ENCODE data around the gene TMEM108. TPM values are rescaled to one million over a fixed set of nuclear protein-coding genes. Genes with fewer than 3 reads are reported as not detected.

TMEM108 gene
- total and polyA plus RNA-seq, 2 experiments from 2014 or later = 7.4 to 15.3 TPM

DNA sequence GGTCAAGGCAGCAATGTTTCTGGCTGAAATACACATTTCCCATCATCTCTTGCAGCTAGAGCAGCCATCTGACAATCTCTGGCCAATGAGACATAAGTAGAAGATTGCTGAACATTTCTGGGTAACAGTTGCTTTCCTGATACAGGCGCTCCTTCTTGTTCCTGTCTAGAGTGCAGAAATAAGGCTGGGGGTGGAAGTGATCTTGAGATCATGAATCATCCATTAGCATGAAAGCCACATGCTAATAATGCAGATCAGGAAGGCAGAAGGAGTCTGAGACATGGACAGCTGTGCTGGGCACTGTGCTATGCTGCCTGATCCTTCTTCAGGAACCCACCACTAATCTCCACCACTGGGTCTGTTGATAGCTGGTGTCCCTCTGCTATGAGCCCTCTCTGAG lies 14.8 kb upstream of the TMEM108 start (continued):
- TF ChIP-seq, protein P1, sequence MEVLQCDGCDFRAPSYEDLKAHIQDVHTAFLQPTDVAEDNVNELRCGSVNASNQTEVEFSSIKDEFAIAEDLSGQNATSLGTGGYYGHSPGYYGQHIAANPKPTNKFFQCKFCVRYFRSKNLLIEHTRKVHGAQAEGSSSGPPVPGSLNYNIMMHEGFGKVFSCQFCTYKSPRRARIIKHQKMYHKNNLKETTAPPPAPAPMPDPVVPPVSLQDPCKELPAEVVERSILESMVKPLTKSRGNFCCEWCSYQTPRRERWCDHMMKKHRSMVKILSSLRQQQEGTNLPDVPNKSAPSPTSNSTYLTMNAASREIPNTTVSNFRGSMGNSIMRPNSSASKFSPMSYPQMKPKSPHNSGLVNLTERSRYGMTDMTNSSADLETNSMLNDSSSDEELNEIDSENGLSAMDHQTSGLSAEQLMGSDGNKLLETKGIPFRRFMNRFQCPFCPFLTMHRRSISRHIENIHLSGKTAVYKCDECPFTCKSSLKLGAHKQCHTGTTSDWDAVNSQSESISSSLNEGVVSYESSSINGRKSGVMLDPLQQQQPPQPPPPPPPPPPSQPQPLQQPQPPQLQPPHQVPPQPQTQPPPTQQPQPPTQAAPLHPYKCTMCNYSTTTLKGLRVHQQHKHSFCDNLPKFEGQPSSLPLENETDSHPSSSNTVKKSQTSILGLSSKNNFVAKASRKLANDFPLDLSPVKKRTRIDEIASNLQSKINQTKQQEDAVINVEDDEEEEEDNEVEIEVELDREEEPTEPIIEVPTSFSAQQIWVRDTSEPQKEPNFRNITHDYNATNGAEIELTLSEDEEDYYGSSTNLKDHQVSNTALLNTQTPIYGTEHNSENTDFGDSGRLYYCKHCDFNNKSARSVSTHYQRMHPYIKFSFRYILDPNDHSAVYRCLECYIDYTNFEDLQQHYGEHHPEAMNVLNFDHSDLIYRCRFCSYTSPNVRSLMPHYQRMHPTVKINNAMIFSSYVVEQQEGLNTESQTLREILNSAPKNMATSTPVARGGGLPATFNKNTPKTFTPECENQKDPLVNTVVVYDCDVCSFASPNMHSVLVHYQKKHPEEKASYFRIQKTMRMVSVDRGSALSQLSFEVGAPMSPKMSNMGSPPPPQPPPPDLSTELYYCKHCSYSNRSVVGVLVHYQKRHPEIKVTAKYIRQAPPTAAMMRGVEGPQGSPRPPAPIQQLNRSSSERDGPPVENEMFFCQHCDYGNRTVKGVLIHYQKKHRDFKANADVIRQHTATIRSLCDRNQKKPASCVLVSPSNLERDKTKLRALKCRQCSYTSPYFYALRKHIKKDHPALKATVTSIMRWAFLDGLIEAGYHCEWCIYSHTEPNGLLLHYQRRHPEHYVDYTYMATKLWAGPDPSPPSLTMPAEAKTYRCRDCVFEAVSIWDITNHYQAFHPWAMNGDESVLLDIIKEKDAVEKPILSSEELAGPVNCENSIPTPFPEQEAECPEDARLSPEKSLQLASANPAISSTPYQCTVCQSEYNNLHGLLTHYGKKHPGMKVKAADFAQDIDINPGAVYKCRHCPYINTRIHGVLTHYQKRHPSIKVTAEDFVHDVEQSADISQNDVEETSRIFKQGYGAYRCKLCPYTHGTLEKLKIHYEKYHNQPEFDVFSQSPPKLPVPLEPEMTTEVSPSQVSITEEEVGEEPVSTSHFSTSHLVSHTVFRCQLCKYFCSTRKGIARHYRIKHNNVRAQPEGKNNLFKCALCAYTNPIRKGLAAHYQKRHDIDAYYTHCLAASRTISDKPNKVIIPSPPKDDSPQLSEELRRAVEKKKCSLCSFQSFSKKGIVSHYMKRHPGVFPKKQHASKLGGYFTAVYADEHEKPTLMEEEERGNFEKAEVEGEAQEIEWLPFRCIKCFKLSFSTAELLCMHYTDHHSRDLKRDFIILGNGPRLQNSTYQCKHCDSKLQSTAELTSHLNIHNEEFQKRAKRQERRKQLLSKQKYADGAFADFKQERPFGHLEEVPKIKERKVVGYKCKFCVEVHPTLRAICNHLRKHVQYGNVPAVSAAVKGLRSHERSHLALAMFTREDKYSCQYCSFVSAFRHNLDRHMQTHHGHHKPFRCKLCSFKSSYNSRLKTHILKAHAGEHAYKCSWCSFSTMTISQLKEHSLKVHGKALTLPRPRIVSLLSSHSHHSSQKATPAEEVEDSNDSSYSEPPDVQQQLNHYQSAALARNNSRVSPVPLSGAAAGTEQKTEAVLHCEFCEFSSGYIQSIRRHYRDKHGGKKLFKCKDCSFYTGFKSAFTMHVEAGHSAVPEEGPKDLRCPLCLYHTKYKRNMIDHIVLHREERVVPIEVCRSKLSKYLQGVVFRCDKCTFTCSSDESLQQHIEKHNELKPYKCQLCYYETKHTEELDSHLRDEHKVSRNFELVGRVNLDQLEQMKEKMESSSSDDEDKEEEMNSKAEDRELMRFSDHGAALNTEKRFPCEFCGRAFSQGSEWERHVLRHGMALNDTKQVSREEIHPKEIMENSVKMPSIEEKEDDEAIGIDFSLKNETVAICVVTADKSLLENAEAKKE (CRISPR knock-in tag; IDR thresholded peaks at IDR 0.05) = no peak
- TF ChIP-seq EZH2phosphoT487 (IDR thresholded peaks at IDR 0.05; ENCODE audit: unreplicated experiment) = no peak
- TF ChIP-seq EZH2 (IDR thresholded peaks at IDR 0.05; ENCODE audit: low read depth, unreplicated experiment) = no peak
- TF ChIP-seq CTCF (conservative IDR thresholded peaks at IDR 0.05; ENCODE audit: low read depth in 2 of 2) = no peak
- no peak for TF ChIP-seq NANOG (IDR thresholded peaks at IDR 0.05; ENCODE audit: borderline replicate concordance)
- no peak for TF ChIP-seq ZNF331 (CRISPR knock-in tag; IDR thresholded peaks at IDR 0.05; ENCODE audit: low read depth)
- TF ChIP-seq CREB1 (CRISPR knock-in tag; IDR thresholded peaks at IDR 0.05; ENCODE audit: low read depth) = no peak
- TF ChIP-seq POLR2AphosphoS5 (IDR thresholded peaks at IDR 0.05; ENCODE audit: low read depth) = no peak

DNA sequence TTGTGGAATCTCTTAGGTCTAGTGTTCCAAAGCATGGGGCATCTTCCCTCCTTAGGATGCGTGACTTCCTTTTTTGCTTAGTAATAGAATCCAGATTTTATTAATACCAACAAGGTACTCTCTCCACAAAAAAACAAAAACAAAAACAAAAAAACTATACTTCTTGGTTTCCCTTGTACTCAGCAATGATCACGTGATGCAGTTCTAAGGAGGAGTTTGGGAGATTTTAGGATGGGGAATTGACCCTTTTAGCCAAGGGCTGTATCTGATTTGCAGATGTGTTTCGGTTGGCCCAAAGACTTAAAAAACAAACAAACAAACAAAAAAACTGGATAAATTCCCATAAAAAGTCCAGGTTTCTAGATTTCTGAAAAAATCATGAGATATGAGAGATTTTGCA lies 12.6 kb upstream of the TMEM108 start:
- H3K4me1 Mint-ChIP-seq = no peaks in the 10 kb centered on the region
- no peaks in the 10 kb centered on the region for H3K4me1 ChIP-seq (ENCODE audit: insufficient read depth)
- H3K9me3 Mint-ChIP-seq = no peaks in the 10 kb centered on the region
- peaks cover 2% of the 10 kb centered on the region for H3K27me3 Mint-ChIP-seq (ENCODE audit: insufficient read depth, low read depth, poor library complexity)
- no peak overlapping the region for H3K27ac ChIP-seq (ENCODE audit: low read depth)
- ATAC-seq = no peak
- DNase-seq (ENCODE audit: low spot score) = no peak
- no peaks in the 10 kb centered on the region for H3K79me2 ChIP-seq (replicated peaks; ENCODE audit: insufficient read depth)
- H3F3A ChIP-seq (replicated peaks; ENCODE audit: low read depth) = no peaks in the 10 kb centered on the region
- H3K9me2 ChIP-seq (ENCODE audit: insufficient read depth) = no peaks in the 10 kb centered on the region
- H3K4me3 ChIP-seq = no peak overlapping the region
- H3K4me3 Mint-ChIP-seq = no peak overlapping the region
- H3K4me2 ChIP-seq = no peak overlapping the region
- H4K20me1 ChIP-seq (replicated peaks; ENCODE audit: insufficient read depth) = no peaks in the 10 kb centered on the region
- no peaks in the 10 kb centered on the region for H3K36me3 Mint-ChIP-seq (ENCODE audit: low read depth)
- no peaks in the 10 kb centered on the region for H3K36me3 ChIP-seq (ENCODE audit: insufficient read depth)
- no peak overlapping the region; the same call in 1 of the 2 replicates for H2AFZ ChIP-seq
- H3K27me3 ChIP-seq (ENCODE audit: insufficient read depth) = no peaks in the 10 kb centered on the region
- no peak overlapping the region for H3K27ac Mint-ChIP-seq
- TF ChIP-seq NANOG (IDR thresholded peaks at IDR 0.05; ENCODE audit: borderline replicate concordance) (no peak), JUNB (IDR thresholded peaks at IDR 0.05; ENCODE audit: unreplicated experiment) (no peak), POLR2AphosphoS5 (IDR thresholded peaks at IDR 0.05; ENCODE audit: low read depth) (no peak)
- TF ChIP-seq, protein P2, sequence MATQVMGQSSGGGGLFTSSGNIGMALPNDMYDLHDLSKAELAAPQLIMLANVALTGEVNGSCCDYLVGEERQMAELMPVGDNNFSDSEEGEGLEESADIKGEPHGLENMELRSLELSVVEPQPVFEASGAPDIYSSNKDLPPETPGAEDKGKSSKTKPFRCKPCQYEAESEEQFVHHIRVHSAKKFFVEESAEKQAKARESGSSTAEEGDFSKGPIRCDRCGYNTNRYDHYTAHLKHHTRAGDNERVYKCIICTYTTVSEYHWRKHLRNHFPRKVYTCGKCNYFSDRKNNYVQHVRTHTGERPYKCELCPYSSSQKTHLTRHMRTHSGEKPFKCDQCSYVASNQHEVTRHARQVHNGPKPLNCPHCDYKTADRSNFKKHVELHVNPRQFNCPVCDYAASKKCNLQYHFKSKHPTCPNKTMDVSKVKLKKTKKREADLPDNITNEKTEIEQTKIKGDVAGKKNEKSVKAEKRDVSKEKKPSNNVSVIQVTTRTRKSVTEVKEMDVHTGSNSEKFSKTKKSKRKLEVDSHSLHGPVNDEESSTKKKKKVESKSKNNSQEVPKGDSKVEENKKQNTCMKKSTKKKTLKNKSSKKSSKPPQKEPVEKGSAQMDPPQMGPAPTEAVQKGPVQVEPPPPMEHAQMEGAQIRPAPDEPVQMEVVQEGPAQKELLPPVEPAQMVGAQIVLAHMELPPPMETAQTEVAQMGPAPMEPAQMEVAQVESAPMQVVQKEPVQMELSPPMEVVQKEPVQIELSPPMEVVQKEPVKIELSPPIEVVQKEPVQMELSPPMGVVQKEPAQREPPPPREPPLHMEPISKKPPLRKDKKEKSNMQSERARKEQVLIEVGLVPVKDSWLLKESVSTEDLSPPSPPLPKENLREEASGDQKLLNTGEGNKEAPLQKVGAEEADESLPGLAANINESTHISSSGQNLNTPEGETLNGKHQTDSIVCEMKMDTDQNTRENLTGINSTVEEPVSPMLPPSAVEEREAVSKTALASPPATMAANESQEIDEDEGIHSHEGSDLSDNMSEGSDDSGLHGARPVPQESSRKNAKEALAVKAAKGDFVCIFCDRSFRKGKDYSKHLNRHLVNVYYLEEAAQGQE (IDR thresholded peaks at IDR 0.05; ENCODE audit: unreplicated experiment) = no peak
